T-helper 1 cell treated with Interleukin-12 subunit alpha and Interleukin-12 subunit beta and Interleukin-4 antibody, amounts not matched to agents 30 μg/mL and 1 μg/mL, for 36 hours (primary cell): Measurements from ENCODE around the gene BDH1.

Source experiments
- H3K27ac Mint-ChIP-seq: one replicate; pipeline ENCODE4 v1.8.0; 2021; ENCODE audit warnings: mild to moderate bottlenecking, mixed read lengths
- H3K27me3 Mint-ChIP-seq: one replicate; pipeline ENCODE4 v1.8.0; 2021; ENCODE audit warnings: low read depth, mixed read lengths
- H3K36me3 Mint-ChIP-seq: one replicate; pipeline ENCODE4 v1.8.0; 2021; ENCODE audit warnings: low read depth, mixed read lengths
- H3K4me1 Mint-ChIP-seq: one replicate; pipeline ENCODE4 v1.8.0; 2021; ENCODE audit warnings: low read depth, mixed read lengths
- H3K4me3 Mint-ChIP-seq: one replicate; pipeline ENCODE4 v1.8.0; 2021; ENCODE audit warnings: mild to moderate bottlenecking, moderate library complexity, mixed read lengths
- H3K9me3 Mint-ChIP-seq: one replicate; pipeline ENCODE4 v1.8.0; 2021; ENCODE audit warnings: mixed read lengths

Gene BDH1

GRCh38 chr3:197503652-197504051, 52.1 kb downstream of the BDH1 start:
- Mint-ChIP-seq H3K4me1 (no peaks in the 10 kb centered on the region), H3K9me3 (no peaks in the 10 kb centered on the region), H3K27me3 (no peaks in the 10 kb centered on the region), H3K36me3 (no peaks in the 10 kb centered on the region), H3K27ac (no peak overlapping the region), H3K4me3 (no peak overlapping the region)

GRCh38 chr3:197501879-197502620, 53.7 kb downstream of the BDH1 start:
- no peak overlapping the region for H3K4me3 Mint-ChIP-seq
- no peaks in the 10 kb centered on the region for H3K9me3 Mint-ChIP-seq
- H3K4me1 Mint-ChIP-seq, result no peaks in the 10 kb centered on the region
- no peaks in the 10 kb centered on the region for H3K27me3 Mint-ChIP-seq
- H3K27ac Mint-ChIP-seq, result no peak overlapping the region
- no peaks in the 10 kb centered on the region for H3K36me3 Mint-ChIP-seq

- Mint-ChIP-seq H3K4me1 (no peaks in the 10 kb centered on the region), H3K9me3 (no peaks in the 10 kb centered on the region), H3K27ac (no peak overlapping the region), H3K27me3 (no peaks in the 10 kb centered on the region), H3K4me3 (no peak overlapping the region), H3K36me3 (no peaks in the 10 kb centered on the region)
These were observed 54.3 kb downstream of the BDH1 start for GRCh38 chr3:197501496-197501878.

- H3K4me1 Mint-ChIP-seq, result no peaks in the 10 kb centered on the region
- H3K27me3 Mint-ChIP-seq, result no peaks in the 10 kb centered on the region
- H3K4me3 Mint-ChIP-seq, result no peak overlapping the region
- no peaks in the 10 kb centered on the region for H3K9me3 Mint-ChIP-seq
- H3K36me3 Mint-ChIP-seq, result no peaks in the 10 kb centered on the region
- no peak overlapping the region for H3K27ac Mint-ChIP-seq
These were observed 55.0 kb downstream of the BDH1 start for GRCh38 chr3:197500812-197501211.

GRCh38 chr3:197499427-197499826, 56.3 kb downstream of the BDH1 start:
- Mint-ChIP-seq H3K27ac (no peak overlapping the region), H3K9me3 (no peaks in the 10 kb centered on the region), H3K27me3 (no peaks in the 10 kb centered on the region), H3K4me3 (no peak overlapping the region), H3K4me1 (no peaks in the 10 kb centered on the region), H3K36me3 (no peaks in the 10 kb centered on the region)

- Mint-ChIP-seq H3K27ac (no peak overlapping the region), H3K4me1 (no peaks in the 10 kb centered on the region), H3K27me3 (no peaks in the 10 kb centered on the region), H3K9me3 (no peaks in the 10 kb centered on the region), H3K36me3 (no peaks in the 10 kb centered on the region), H3K4me3 (no peak overlapping the region)
These were observed 57.1 kb downstream of the BDH1 start for GRCh38 chr3:197498499-197499241.

- Mint-ChIP-seq H3K4me1 (no peaks in the 10 kb centered on the region), H3K9me3 (no peaks in the 10 kb centered on the region), H3K27me3 (no peaks in the 10 kb centered on the region), H3K27ac (no peak overlapping the region), H3K4me3 (no peak overlapping the region), H3K36me3 (no peaks in the 10 kb centered on the region)
These were observed 59.0 kb downstream of the BDH1 start for GRCh38 chr3:197496746-197497125.

GRCh38 chr3:197495999-197496745, 59.6 kb downstream of the BDH1 start:
- no peak overlapping the region for H3K27ac Mint-ChIP-seq
- H3K4me3 Mint-ChIP-seq, result no peak overlapping the region
- H3K27me3 Mint-ChIP-seq, result no peaks in the 10 kb centered on the region
- no peaks in the 10 kb centered on the region for H3K9me3 Mint-ChIP-seq
- H3K36me3 Mint-ChIP-seq, result no peaks in the 10 kb centered on the region
- no peaks in the 10 kb centered on the region for H3K4me1 Mint-ChIP-seq

- no peak overlapping the region for H3K27ac Mint-ChIP-seq
- no peaks in the 10 kb centered on the region for H3K9me3 Mint-ChIP-seq
- H3K4me3 Mint-ChIP-seq, result no peak overlapping the region
- no peaks in the 10 kb centered on the region for H3K36me3 Mint-ChIP-seq
- no peaks in the 10 kb centered on the region for H3K27me3 Mint-ChIP-seq
- no peaks in the 10 kb centered on the region for H3K4me1 Mint-ChIP-seq
These were observed 60.3 kb downstream of the BDH1 start for GRCh38 chr3:197495499-197495898.

- Mint-ChIP-seq H3K36me3 (no peaks in the 10 kb centered on the region), H3K4me3 (no peak overlapping the region), H3K9me3 (no peaks in the 10 kb centered on the region), H3K4me1 (no peaks in the 10 kb centered on the region), H3K27me3 (no peaks in the 10 kb centered on the region), H3K27ac (no peak overlapping the region)
These were observed 60.7 kb downstream of the BDH1 start for GRCh38 chr3:197495059-197495455.

- H3K36me3 Mint-ChIP-seq, result no peaks in the 10 kb centered on the region
- no peak overlapping the region for H3K27ac Mint-ChIP-seq
- H3K4me1 Mint-ChIP-seq, result no peaks in the 10 kb centered on the region
- H3K4me3 Mint-ChIP-seq, result no peak overlapping the region
- no peaks in the 10 kb centered on the region for H3K9me3 Mint-ChIP-seq
- no peaks in the 10 kb centered on the region for H3K27me3 Mint-ChIP-seq
These were observed 61.3 kb downstream of the BDH1 start for GRCh38 chr3:197494366-197495058.

GRCh38 chr3:197493049-197493448, 62.7 kb downstream of the BDH1 start:
- no peaks in the 10 kb centered on the region for H3K4me1 Mint-ChIP-seq
- no peak overlapping the region for H3K4me3 Mint-ChIP-seq
- H3K27me3 Mint-ChIP-seq, result peaks cover 2% of the 10 kb centered on the region
- H3K27ac Mint-ChIP-seq, result no peak overlapping the region
- H3K36me3 Mint-ChIP-seq, result no peaks in the 10 kb centered on the region
- H3K9me3 Mint-ChIP-seq, result no peaks in the 10 kb centered on the region

GRCh38 chr3:197491923-197492664, 63.7 kb downstream of the BDH1 start:
- peaks cover 7% of the 10 kb centered on the region for H3K27me3 Mint-ChIP-seq
- H3K9me3 Mint-ChIP-seq, result no peaks in the 10 kb centered on the region
- no peaks in the 10 kb centered on the region for H3K4me1 Mint-ChIP-seq
- no peak overlapping the region for H3K4me3 Mint-ChIP-seq
- no peaks in the 10 kb centered on the region for H3K36me3 Mint-ChIP-seq
- no peak overlapping the region for H3K27ac Mint-ChIP-seq

GRCh38 chr3:197491478-197491877, 64.3 kb downstream of the BDH1 start:
- H3K9me3 Mint-ChIP-seq, result no peaks in the 10 kb centered on the region
- no peaks in the 10 kb centered on the region for H3K4me1 Mint-ChIP-seq
- no peak overlapping the region for H3K27ac Mint-ChIP-seq
- no peaks in the 10 kb centered on the region for H3K36me3 Mint-ChIP-seq
- H3K4me3 Mint-ChIP-seq, result no peak overlapping the region
- peaks cover 13% of the 10 kb centered on the region for H3K27me3 Mint-ChIP-seq
